Inferior parietal cortex (tissue), 1 donor: Measurements from ENCODE around the gene MTTP.

Source experiments
- DNase-seq: peaks from one replicate; pipeline ENCODE4 v3.0.0-alpha.2; 2016; ENCODE audit errors: extremely low spot score

Gene MTTP

DNA sequence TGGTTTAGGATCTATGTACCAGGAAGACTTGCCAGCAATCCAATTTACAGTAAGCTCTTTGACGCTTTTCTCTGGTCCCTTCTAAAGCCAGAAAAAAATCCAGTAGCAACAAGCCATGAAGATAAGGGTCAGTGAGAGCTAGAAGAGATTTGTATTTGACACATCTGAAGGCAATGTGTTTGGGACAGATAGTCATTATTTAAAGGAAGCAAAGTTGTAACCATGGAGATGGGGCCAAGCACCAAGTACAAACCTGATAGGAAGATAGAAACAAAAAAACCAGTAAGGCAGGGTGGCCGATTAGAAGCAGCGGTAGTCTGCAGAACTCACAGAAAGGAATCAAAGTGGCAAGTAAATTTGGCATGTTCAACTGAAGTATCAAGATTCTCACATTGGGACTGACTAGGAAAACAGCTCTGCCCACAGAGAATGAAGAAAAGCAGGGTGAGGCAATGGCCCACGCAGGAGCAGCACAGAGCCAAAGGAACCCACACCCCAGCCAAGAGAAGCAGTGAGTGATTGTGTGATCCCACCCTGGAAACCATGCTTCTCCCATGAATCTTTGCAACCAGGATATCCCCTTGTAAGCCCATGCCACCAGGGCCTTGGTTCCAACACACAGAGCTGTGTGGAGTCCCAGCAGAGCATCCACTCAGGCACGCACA is 95.9 kb downstream of the MTTP start:
- no peak for DNase-seq
